Epithelial cell of esophagus (primary cell): ENCODE results near the gene HNRNPK.

Source experiments
- DNase-seq: peaks from one replicate; pipeline ENCODE4 v3.0.0; 2010; ENCODE audit warnings: low read depth
- H3K4me3 ChIP-seq: 2 replicates; pipeline ENCODE4 v1.5.1; 2011; ENCODE audit warnings: mild to moderate bottlenecking, low read length, control low read depth
- CTCF ChIP-seq: IDR thresholded peaks from 2 replicates; pipeline ENCODE4 v1.5.1; 2011; ENCODE audit warnings: low read depth, mild to moderate bottlenecking, low read length, control low read depth, inconsistent platforms; ENCODE audit not compliant: insufficient read depth; ENCODE audit errors: missing control alignments

HNRNPK gene

DNA sequence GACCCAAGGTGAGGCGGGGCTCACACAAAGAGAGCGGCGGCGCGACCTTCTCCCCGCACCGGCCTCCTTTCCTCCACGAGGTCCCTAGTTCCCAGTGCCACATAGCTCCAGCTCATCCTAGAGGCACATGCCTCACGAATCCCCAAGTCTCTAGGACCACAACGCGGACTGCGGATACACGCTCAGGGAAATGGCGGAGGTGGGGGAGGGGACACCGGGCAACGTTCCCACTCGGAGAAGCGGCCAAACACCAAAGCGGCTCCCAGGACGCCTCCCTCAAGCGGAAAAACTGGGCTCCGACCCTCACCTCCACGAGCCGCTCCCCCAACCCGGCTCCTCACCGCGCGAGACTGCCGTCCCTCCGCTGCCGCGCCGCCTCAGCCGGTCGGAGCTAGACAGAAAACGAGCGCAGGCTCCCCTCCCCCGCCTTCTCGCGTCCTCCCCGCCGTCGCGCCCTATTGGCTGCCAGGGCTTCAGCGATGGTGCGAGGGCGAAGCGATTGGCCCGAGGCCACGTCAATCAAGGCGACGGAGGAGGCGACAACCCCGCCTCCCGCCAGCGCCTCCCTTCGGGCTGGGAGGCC is at the start of gene HNRNPK:
Gene HNRNPK, minus strand, starts transcription at position 404 of the 583 bp plus-strand sequence. CDS start 1,963 bp downstream, outside the sequence.
- peak within 1 kb of the TSS; percentile 55 for H3K4me3 ChIP-seq
- DNase-seq = peak; percentile 99
- TF ChIP-seq CTCF = no peak

DNA sequence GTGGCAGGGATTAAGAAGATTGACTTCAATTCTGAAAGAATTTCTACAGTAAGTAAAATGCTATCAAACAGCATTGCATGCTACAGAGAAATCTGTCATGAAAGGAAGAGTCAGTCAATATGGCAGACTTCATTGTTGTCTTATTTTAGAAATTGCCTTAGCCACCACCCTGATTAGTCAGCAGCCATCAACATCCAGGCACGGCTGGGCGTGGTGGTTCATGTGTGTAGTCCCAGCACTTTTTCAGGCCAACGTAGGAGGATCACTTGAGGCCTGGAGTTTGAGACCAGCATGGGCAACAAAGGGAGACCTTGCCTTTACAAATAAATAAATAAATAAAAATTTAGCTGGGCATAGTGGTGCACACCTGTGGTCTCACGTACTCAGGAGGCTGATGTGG is 47.2 kb upstream of the HNRNPK start:
- DNase-seq = peak; percentile 48
- no peak for TF ChIP-seq CTCF
- no peak overlapping the region for H3K4me3 ChIP-seq

- H3K4me3 ChIP-seq = no peak overlapping the region
- no peak for TF ChIP-seq CTCF
- DNase-seq = no peak
Measured at GRCh38 chr9:84024041-84024575, 44.1 kb upstream of the HNRNPK start.

- TF ChIP-seq CTCF = no peak
- H3K4me3 ChIP-seq = no peak overlapping the region
- no peak for DNase-seq
Measured at GRCh38 chr9:84007662-84008061, 27.6 kb upstream of the HNRNPK start.

DNA sequence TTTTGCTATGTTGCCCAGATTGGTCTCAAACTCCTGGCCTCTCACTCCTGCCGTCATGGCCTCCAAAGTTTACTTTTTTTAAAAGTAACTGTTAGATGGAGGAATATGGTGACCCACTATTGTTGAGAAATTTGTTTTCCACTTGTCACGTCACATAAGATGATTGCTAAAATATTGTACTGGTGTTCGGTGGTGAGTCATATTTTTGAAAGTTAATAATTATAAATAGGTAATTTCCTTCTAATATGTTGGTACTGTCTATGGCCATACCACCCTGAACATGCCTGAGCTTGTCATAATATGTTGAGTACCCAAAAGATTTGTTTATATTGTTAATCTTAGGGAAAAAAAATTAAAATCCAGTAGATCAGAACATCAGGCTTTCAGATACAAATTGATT is 23.2 kb upstream of the HNRNPK start:
- no peak overlapping the region for H3K4me3 ChIP-seq
- peak; percentile 53 for DNase-seq
- TF ChIP-seq CTCF = no peak

GRCh38 chr9:84002344-84002743 is 22.3 kb upstream of the HNRNPK start:
- no peak overlapping the region for H3K4me3 ChIP-seq
- TF ChIP-seq CTCF = no peak
- no peak for DNase-seq

DNA sequence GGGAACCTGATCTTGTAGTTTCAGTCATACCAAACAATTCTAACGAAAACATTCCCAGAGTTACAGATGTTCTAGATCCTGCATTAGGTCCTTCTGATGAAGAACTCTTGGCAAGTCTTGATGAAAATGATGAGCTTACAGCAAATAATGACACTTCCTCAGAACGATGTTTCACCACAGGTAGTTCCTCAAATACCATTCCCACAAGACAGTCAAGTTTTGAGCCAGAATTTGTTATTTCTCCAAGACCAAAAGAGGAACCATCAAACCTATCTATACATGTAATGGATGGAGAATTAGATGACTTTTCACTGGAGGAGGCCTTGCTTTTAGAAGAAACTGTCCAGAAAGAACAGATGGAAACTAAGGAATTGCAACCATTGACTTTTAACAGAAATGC is 21.6 kb upstream of the HNRNPK start:
- TF ChIP-seq CTCF = no peak
- DNase-seq = no peak
- H3K4me3 ChIP-seq = no peak overlapping the region
